IPS-NIHi7 (cell line): ENCODE data around the gene RMRP.

Experiments
- DNase-seq: peaks from one replicate; pipeline ENCODE4 v3.0.0; 2012; ENCODE audit warnings: mixed read lengths; ENCODE audit errors: extremely low spot score

The RMRP gene

GRCh38 chr9:35657546-35658136, at the start of gene RMRP:
TSS of gene RMRP (minus strand) at chr9:35658019.
- peak; percentile 91 for DNase-seq

- DNase-seq, result no peak
These were observed 49.1 kb upstream of the RMRP start for GRCh38 chr9:35706951-35707350.

GRCh38 chr9:35705836-35706430, 48.1 kb upstream of the RMRP start:
- no peak for DNase-seq

- no peak for DNase-seq
These were observed 47.6 kb upstream of the RMRP start for GRCh38 chr9:35705372-35705771.

GRCh38 chr9:35703906-35704672, 46.3 kb upstream of the RMRP start:
- DNase-seq, result no peak

- DNase-seq, result no peak
These were observed 44.9 kb upstream of the RMRP start for GRCh38 chr9:35702696-35703095.

GRCh38 chr9:35700942-35701341, 43.1 kb upstream of the RMRP start:
- no peak for DNase-seq

GRCh38 chr9:35700031-35700430, 42.2 kb upstream of the RMRP start:
- DNase-seq, result no peak

GRCh38 chr9:35698231-35698630, 40.4 kb upstream of the RMRP start:
- DNase-seq, result no peak

GRCh38 chr9:35697486-35697885, 39.7 kb upstream of the RMRP start:
- no peak for DNase-seq

- DNase-seq, result peak; percentile 85
These were observed 38.8 kb upstream of the RMRP start for GRCh38 chr9:35696520-35697215.

- no peak for DNase-seq
These were observed 38.2 kb upstream of the RMRP start for GRCh38 chr9:35695943-35696401.

- DNase-seq, result no peak
These were observed 34.0 kb upstream of the RMRP start for GRCh38 chr9:35691757-35692301.

- DNase-seq, result peak; percentile 54
These were observed 33.5 kb upstream of the RMRP start for GRCh38 chr9:35691334-35691650.

GRCh38 chr9:35690614-35691333, 33.0 kb upstream of the RMRP start:
- DNase-seq, result peak; percentile 74

- DNase-seq, result peak; percentile 65
These were observed 32.4 kb upstream of the RMRP start for GRCh38 chr9:35690294-35690613.

GRCh38 chr9:35689542-35690293, 31.9 kb upstream of the RMRP start, which contains the start of gene TPM2:
TSS of gene TPM2 (minus strand) at chr9:35689925. CDS start at chr9:35689817, 108 bp downstream.
- DNase-seq, result peak; percentile 83

GRCh38 chr9:35688558-35689541, 31.0 kb upstream of the RMRP start:
- no peak for DNase-seq

GRCh38 chr9:35687972-35688557, 30.2 kb upstream of the RMRP start:
- DNase-seq, result no peak
